ENCODE results near the gene EZH1.
A peak's percentile ranks its signal among the peaks of the same experiment; 100 is the strongest.

The EZH1 gene

DNA sequence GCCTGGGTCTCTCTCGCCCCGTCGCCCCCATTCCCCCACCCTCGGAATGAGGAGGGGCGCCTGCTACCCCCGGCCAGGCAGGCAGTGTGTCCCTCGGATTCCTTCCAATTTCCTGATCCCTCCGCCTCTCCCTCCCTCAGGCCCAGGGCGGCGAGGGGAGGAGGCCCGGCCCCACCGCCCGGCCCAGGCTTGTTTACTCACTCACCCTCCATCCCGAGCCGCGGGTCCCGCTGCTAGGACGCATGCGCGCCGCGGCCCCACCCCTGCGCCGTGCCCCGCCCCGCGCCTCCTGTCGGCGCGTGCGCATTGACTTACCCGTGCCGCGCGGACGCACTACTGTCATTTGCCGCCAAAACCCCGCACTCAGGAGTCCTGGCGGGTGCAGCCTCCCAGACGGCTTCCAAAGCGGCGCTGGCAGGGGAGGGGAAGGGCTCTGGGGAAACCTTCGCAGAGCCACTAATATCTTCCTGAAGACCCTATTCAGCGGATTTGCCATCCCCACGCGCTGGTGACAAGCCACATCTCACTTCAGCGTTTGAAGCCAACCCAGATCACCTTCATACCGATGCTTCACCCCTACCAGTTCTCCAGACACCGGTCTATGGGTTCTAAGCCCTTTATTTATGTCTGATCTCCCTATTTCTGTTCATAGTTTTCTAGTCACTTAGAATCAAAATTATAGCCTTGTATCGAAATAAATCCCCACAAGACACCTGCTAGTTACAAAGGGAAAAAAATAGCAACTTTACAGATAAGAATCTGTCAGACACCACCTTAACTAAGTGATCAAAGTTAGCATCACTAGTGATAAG is at the start of gene EZH1:
Gene EZH1 (minus strand): TSS at position 235 of the 812 bp plus-strand sequence. CDS start 16,099 bp downstream, outside the sequence.
- ATAC-seq, result peak; percentile 93
- peak within 1 kb of the TSS; percentile 94 to 97 for H3K27ac Mint-ChIP-seq

GRCh38 chr17:42792545-42792944 is 47.7 kb upstream of the EZH1 start:
- Mint-ChIP-seq H3K4me3 (no peak overlapping the region), H3K9me3 (no peaks in the 10 kb centered on the region), H3K27ac (no peak overlapping the region), H3K27me3 (peaks cover 16% of the 10 kb centered on the region), H3K4me1 (peaks cover 21% of the 10 kb centered on the region)
- DNase-seq (no peak), ATAC-seq (no peak)

More for the DNA sequence above, at the start of gene EZH1:
- Mint-ChIP-seq H3K4me1 (peaks cover 18% of the 10 kb centered on the region), H3K4me3 (peak within 1 kb of the TSS; percentile 87 to 90), H3K9me3 (no peaks in the 10 kb centered on the region), H3K27me3 (peaks cover 18% of the 10 kb centered on the region)
- DNase-seq, result peak; percentile 94 to 96

DNA sequence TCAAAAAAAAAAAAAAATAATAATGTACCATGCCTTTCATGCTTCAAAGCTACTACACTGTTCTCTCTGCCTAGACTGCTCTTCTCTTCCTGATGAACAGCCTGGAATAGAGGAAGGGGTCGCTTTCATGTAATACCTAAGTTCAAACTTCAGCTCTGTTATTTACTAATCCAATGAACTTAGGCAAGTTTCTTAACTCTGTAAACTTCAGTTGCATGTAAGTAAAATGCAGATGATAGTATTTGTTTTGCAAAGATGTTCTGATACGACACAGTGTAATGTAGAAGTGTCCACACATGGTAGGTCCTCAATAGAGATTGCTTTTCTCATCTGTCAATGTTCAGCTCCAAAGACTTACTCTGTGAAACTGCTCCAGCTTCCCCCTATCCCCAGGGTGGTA is 47.1 kb upstream of the EZH1 start:
- Mint-ChIP-seq H3K27me3 (peaks cover 22% of the 10 kb centered on the region), H3K4me3 (no peak overlapping the region), H3K9me3 (no peaks in the 10 kb centered on the region), H3K27ac (no peak overlapping the region), H3K4me1 (peaks cover 15% of the 10 kb centered on the region)
- DNase-seq (no peak), ATAC-seq (no peak)

DNA sequence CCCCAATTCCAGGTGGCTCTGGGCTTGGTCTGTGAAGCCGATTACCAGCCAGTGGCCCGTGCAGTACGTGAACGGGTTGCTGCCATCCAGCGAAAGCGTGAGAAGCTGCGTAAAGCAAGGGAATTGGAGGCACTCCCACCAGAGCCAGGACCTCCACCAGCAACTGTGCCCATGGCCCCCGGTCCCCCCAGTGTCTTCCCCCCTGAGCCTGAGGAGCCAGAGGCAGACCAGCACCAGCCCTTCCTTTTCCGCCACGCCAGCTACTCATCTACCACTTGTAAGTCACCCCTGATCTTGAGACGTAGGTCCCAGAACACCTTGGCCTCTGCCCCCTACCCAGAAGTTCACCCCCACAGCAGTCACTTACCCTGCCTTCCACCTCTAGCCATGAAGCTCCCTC is 42.4 kb upstream of the EZH1 start:
- Mint-ChIP-seq H3K4me1 (peaks cover 31% of the 10 kb centered on the region), H3K4me3 (no peak overlapping the region), H3K9me3 (no peaks in the 10 kb centered on the region), H3K27ac (no peak overlapping the region), H3K27me3 (peaks cover 63% of the 10 kb centered on the region)
- DNase-seq, result no peak
- no peak for ATAC-seq

DNA sequence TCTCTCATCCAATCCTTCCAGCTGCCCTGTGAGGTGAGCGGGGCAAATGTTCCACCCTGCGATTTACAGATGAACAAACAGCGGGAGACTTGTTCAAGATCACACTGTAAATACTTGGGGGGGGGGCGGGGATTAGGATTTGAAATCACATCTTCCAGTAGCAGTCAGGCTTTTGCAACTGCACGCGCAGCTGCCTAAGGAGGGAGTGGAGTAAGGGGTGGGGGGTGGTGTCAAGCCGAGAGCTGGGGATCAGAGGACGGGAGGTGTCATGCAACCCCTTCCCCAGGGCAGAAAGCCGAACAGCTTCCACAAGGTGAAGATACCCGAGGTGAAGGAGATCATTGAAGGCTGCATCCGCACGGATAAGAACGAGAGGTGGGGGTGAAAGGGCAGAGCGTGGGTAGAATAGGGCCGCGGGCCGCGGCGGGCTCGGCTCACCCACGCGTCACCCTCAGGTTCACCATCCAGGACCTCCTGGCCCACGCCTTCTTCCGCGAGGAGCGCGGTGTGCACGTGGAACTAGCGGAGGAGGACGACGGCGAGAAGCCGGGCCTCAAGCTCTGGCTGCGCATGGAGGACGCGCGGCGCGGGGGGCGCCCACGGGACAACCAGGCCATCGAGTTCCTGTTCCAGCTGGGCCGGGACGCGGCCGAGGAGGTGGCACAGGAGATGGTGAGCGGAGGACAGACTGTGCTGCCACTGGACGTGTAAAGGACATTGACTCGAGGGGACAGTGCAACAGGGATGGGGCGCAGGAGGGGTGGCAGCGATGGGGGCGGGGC is 40.2 kb upstream of the EZH1 start:
- Mint-ChIP-seq H3K9me3 (no peaks in the 10 kb centered on the region), H3K4me1 (peaks cover 41% of the 10 kb centered on the region), H3K27me3 (peaks cover 85% of the 10 kb centered on the region), H3K27ac (no peak overlapping the region), H3K4me3 (peak overlapping the region in 1 of 2 donors; percentile 36)
- DNase-seq, result no peak
- ATAC-seq, result no peak

GRCh38 chr17:42784409-42784808 is 39.6 kb upstream of the EZH1 start:
- DNase-seq, result no peak
- Mint-ChIP-seq H3K4me3 (no peak overlapping the region), H3K27me3 (peaks cover 91% of the 10 kb centered on the region), H3K27ac (no peak overlapping the region), H3K9me3 (no peaks in the 10 kb centered on the region), H3K4me1 (peaks cover 47% of the 10 kb centered on the region)
- no peak for ATAC-seq

- H3K27me3 Mint-ChIP-seq, result peaks cover 88% of the 10 kb centered on the region
- H3K9me3 Mint-ChIP-seq, result no peaks in the 10 kb centered on the region
- ATAC-seq, result no peak
- peaks cover 52% of the 10 kb centered on the region for H3K4me1 Mint-ChIP-seq
- H3K27ac Mint-ChIP-seq, result no peak overlapping the region
- no peak for DNase-seq
- H3K4me3 Mint-ChIP-seq, result peak overlapping the region in 1 of 2 donors; percentile 16
Measured at GRCh38 chr17:42783791-42784138, 38.9 kb upstream of the EZH1 start.

GRCh38 chr17:42783062-42783790 is 38.4 kb upstream of the EZH1 start:
- Mint-ChIP-seq H3K27me3 (peaks cover 82% of the 10 kb centered on the region), H3K27ac (no peak overlapping the region)
- DNase-seq, result no peak

DNA sequence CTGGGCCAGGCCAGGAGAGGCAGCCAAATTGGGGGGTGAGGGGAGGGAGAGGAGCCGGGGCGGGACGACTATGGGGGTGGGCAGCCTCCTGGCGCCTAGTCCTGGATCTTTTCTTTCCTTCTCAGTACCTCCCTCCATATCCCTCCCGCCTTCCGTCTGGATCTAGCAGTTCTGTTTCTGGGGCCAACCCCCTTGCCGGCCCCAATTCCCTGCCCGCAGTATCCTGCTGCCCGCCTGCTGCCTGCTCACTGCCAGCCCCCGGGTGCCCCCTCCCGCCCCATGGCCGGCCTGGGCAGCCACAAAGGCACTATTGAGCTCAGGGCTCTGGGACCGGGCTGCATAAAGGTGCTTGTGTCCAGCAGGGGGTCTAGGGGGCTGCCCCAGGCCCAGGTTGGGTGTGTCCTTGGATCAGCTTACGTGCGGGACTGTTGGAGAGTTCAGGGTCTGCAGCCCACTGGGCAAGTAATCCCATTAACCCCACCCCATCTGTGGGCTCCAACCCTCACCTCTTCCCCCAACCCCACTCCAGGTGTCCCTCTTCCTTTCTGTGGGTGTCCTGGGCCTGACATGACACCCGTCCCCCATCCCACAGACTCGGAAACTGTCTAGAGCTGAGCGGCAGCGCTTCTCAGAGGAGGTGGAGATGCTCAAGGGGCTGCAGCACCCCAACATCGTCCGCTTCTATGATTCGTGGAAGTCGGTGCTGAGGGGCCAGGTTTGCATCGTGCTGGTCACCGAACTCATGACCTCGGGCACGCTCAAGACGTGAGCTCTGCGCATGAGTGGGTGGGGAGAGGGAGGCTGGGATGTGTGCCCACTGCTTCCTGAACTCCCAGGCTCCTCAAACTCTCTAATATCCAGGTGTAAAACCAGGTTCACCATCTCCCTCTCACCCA is 37.6 kb upstream of the EZH1 start:
- ATAC-seq, result no peak
- Mint-ChIP-seq H3K9me3 (no peaks in the 10 kb centered on the region), H3K4me3 (no peak overlapping the region), H3K27ac (peak overlapping the region in 1 of 2 donors; percentile 23), H3K4me1 (peaks cover 52% of the 10 kb centered on the region), H3K27me3 (peaks cover 74% of the 10 kb centered on the region)
- DNase-seq, result no peak

More at GRCh38 chr17:42783062-42783790, 38.4 kb upstream of the EZH1 start:
- ATAC-seq, result no peak
- Mint-ChIP-seq H3K4me1 (peaks cover 52% of the 10 kb centered on the region), H3K9me3 (no peaks in the 10 kb centered on the region), H3K4me3 (peak overlapping the region in 1 of 2 donors; percentile 16)

- DNase-seq (no peak), ATAC-seq (no peak)
- Mint-ChIP-seq H3K27me3 (peaks cover 69% of the 10 kb centered on the region), H3K4me1 (peaks cover 52% of the 10 kb centered on the region), H3K4me3 (no peak overlapping the region), H3K9me3 (no peaks in the 10 kb centered on the region), H3K27ac (no peak overlapping the region)
Measured at GRCh38 chr17:42781639-42782165, 36.9 kb upstream of the EZH1 start.

DNA sequence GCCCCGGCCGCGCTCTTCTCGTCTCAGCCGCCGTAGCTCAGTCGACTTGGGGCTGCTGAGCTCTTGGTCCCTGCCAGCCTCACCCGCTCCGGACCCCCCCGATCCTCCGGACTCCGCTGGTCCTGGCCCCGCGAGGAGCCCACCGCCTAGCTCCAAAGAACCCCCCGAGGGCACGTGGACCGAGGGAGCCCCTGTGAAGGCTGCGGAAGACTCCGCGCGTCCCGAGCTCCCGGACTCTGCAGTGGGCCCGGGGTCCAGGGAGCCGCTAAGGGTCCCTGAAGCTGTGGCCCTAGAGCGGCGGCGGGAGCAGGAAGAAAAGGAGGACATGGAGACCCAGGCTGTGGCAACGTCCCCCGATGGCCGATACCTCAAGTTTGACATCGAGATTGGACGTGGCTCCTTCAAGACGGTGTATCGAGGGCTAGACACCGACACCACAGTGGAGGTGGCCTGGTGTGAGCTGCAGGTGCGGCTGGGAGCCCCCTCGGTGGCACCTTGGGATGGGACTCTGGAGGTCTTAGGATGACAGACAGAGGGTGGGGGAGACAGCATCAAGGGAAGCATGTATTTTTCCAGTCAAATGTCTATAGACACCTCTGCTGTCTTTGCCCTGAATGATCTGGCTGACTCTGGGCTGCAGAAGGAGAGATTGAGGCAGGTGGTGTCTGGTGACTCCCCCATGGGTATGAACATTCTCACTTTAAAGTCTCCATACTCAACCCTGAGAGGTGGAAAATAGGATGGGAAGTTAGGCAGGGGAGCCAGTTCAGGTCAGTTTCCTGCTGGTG is 36.2 kb upstream of the EZH1 start:
- Mint-ChIP-seq H3K9me3 (no peaks in the 10 kb centered on the region), H3K4me1 (peaks cover 51% of the 10 kb centered on the region), H3K27me3 (peaks cover 66% of the 10 kb centered on the region), H3K27ac (no peak overlapping the region), H3K4me3 (peak overlapping the region in 1 of 2 donors; percentile 36)
- peak; percentile 26 for ATAC-seq
- DNase-seq, result no peak

- peaks cover 57% of the 10 kb centered on the region for H3K27me3 Mint-ChIP-seq
- H3K4me1 Mint-ChIP-seq, result peaks cover 48% of the 10 kb centered on the region
- peak within 1 kb of the TSS in 1 of 2 donors; percentile 53 for H3K4me3 Mint-ChIP-seq
- no peak within 1 kb of the TSS for H3K27ac Mint-ChIP-seq
- no peaks in the 10 kb centered on the region for H3K9me3 Mint-ChIP-seq
- ATAC-seq, result peak; percentile 49
- DNase-seq, result no peak
Measured at GRCh38 chr17:42779936-42780850, 35.4 kb upstream of the EZH1 start, which contains the start of gene WNK4. Gene WNK4 (plus strand): TSS chr17:42780610. CDS start chr17:42780699, 89 bp downstream.

DNA sequence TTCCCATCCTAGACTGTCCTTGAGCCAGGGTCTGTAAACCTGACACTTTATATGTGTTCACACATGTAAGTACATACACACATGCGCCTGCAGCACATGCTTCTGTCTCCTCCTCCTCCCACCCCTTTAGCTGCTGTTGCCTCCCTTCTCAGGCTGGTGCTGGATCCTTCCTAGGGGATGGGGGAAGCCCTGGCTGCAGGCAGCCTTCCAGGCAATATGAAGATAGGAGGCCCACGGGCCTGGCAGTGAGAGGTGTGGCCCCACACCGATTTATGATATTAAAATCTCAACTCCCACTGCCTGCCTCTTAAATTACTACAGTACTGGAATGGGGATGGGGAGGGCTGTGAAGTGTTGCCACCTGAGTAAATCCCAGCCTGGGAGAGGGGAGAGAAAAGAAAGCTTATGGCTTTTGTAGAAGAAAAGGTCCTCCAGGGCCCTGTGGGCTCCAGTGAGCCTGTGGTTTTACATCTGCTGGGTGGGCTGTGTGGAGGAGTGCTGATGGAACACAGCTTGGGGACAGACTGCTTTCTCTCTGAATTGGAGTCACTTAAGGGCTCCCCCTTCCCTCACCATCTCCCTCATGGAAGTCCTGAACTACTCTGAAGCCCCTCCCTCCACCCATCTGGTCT is 34.6 kb upstream of the EZH1 start:
- ATAC-seq, result no peak
- Mint-ChIP-seq H3K27ac (no peak overlapping the region), H3K4me3 (peak overlapping the region in 1 of 2 donors; percentile 53), H3K4me1 (peaks cover 48% of the 10 kb centered on the region), H3K9me3 (no peaks in the 10 kb centered on the region), H3K27me3 (peaks cover 50% of the 10 kb centered on the region)
- no peak for DNase-seq
